IMR-90 (cell line): ENCODE data around the gene MAML3. TPM values are rescaled to one million over a fixed set of nuclear protein-coding genes. Genes with fewer than 3 reads are reported as not detected.
A peak's percentile ranks its signal among the peaks of the same experiment; 100 is the strongest.

ENCODE experiments used
- ATAC-seq: fragments of 200-7000 bp; cut with Tn5 transposase; 2 replicates; pipeline ENCODE4 v1.9.1; 2020; ENCODE audit warnings: low read depth, mild to moderate bottlenecking, moderate library complexity
- BruUV-seq: library from RNA; stranded (reverse); fragments of 400-500 nt; replicated peaks from 2 replicates; lab custom pipeline; 2021; lab: Mats Ljungman, UMichigan
- CTCF ChIA-PET: fragments of 300-600 bp; formaldehyde crosslinking; extraction: SDS; loops from one replicate; lab custom pipeline; 2021; ENCODE audit warnings: antibody characterized with exemption; lab: Yijun Ruan, JAX
- POLR2A ChIA-PET: fragments of 300-600 bp; sonication (Branson Sonifier 250); formaldehyde crosslinking; loops from one replicate; lab custom pipeline; 2022; ENCODE audit warnings: antibody characterized with exemption; ENCODE audit not compliant: unreplicated experiment; lab: Charles Lee
- DNase-seq: peaks from one replicate; pipeline ENCODE4 v3.0.0; 2013
- H2AFZ ChIP-seq: replicated peaks from 2 replicates; pipeline ENCODE3; 2013; ENCODE audit warnings: low read length, mild to moderate bottlenecking; ENCODE audit not compliant: poor library complexity
- H2AK5ac ChIP-seq: 2 replicates; pipeline ENCODE4 v1.6.1; 2013; ENCODE audit warnings: low read depth, low read length, inconsistent platforms
- H2AK9ac ChIP-seq: replicated peaks from 2 replicates; pipeline ENCODE3; 2013; ENCODE audit warnings: mild to moderate bottlenecking, low read depth, low read length, moderate library complexity; ENCODE audit not compliant: poor library complexity
- H2BK120ac ChIP-seq: 2 replicates; pipeline ENCODE4 v1.6.1; 2013; ENCODE audit warnings: low read depth, low read length, inconsistent platforms
- H2BK15ac ChIP-seq: 3 replicates; pipeline ENCODE4 v1.6.1; 2013; ENCODE audit warnings: low read depth, low read length, inconsistent platforms
- H2BK20ac ChIP-seq: 2 replicates; pipeline ENCODE4 v1.6.1; 2013; ENCODE audit warnings: low read depth, mild to moderate bottlenecking, inconsistent platforms, low read length, moderate library complexity
- H2BK5ac ChIP-seq: 2 replicates; pipeline ENCODE4 v1.6.1; 2013; ENCODE audit warnings: mild to moderate bottlenecking, low read depth, low read length, inconsistent platforms; ENCODE audit not compliant: poor library complexity, severe bottlenecking
- H3K14ac ChIP-seq: replicated peaks from 2 replicates; pipeline ENCODE4 v1.6.1; 2013; ENCODE audit warnings: low read depth, low read length, inconsistent platforms
- H3K18ac ChIP-seq: 2 replicates; pipeline ENCODE4 v1.6.1; 2013; ENCODE audit warnings: low read depth, low read length, control low read depth
- H3K23ac ChIP-seq: 2 replicates; pipeline ENCODE4 v1.6.1; 2013; ENCODE audit warnings: low read depth, low read length, inconsistent platforms
- H3K27ac ChIP-seq: 2 replicates; pipeline ENCODE4 v1.5.1; 2013; ENCODE audit warnings: mild to moderate bottlenecking, control low read depth, low read length; ENCODE audit not compliant: insufficient read depth
- H3K27me3 ChIP-seq: 2 replicates; pipeline ENCODE4 v1.6.1; 2013; ENCODE audit warnings: low read length; ENCODE audit not compliant: control insufficient read depth, insufficient read depth
- H3K36me3 ChIP-seq: 2 replicates; pipeline ENCODE4 v1.6.1; 2013; ENCODE audit warnings: low read length, mixed read lengths; ENCODE audit not compliant: control insufficient read depth, insufficient read depth
- H3K4ac ChIP-seq: 2 replicates; pipeline ENCODE4 v1.6.1; 2013; ENCODE audit warnings: low read depth, low read length, inconsistent platforms
- H3K4me1 ChIP-seq: 2 replicates; pipeline ENCODE4 v1.6.1; 2013; ENCODE audit warnings: low read length, mixed read lengths; ENCODE audit not compliant: control insufficient read depth, insufficient read depth
- H3K4me2 ChIP-seq: 2 replicates; pipeline ENCODE4 v1.6.1; 2013; ENCODE audit warnings: low read depth, mild to moderate bottlenecking, control low read depth, low read length, moderate library complexity
- H3K4me3 ChIP-seq: 2 replicates; pipeline ENCODE4 v1.5.1; 2013; ENCODE audit warnings: low read depth, mild to moderate bottlenecking, control low read depth, low read length, moderate library complexity; ENCODE audit not compliant: insufficient read depth
- H3K56ac ChIP-seq: 2 replicates; pipeline ENCODE4 v1.6.1; 2013; ENCODE audit warnings: low read length, inconsistent platforms; ENCODE audit not compliant: insufficient read depth; ENCODE audit errors: extremely low read depth
- H3K79me1 ChIP-seq, 2 experiments: 2 replicates each; pipeline ENCODE4 v1.6.1; 2013; ENCODE audit warnings: low read length in 2 of 2, inconsistent platforms in 1 of 2, low read depth in 1 of 2
- H3K9ac ChIP-seq: 2 replicates; pipeline ENCODE4 v1.6.1; 2013; ENCODE audit warnings: low read depth, low read length, control low read depth
- H3K9me1 ChIP-seq: 2 replicates; pipeline ENCODE4 v1.6.1; 2013; ENCODE audit warnings: low read length, inconsistent platforms; ENCODE audit not compliant: insufficient read depth
- H3K9me3 ChIP-seq: 2 replicates; pipeline ENCODE4 v1.6.1; 2013; ENCODE audit warnings: low read length; ENCODE audit not compliant: control insufficient read depth, insufficient read depth
- H4K20me1 ChIP-seq: 2 replicates; pipeline ENCODE4 v1.6.1; 2013; ENCODE audit warnings: low read length, inconsistent platforms; ENCODE audit not compliant: insufficient read depth
- H4K5ac ChIP-seq: 2 replicates; pipeline ENCODE4 v1.6.1; 2013; ENCODE audit warnings: mild to moderate bottlenecking, low read depth, low read length, control low read depth
- H4K8ac ChIP-seq, 2 experiments: 2 replicates each; pipeline ENCODE4 v1.6.1; 2013; ENCODE audit warnings: low read depth in 2 of 2, low read length in 2 of 2, control low read depth in 1 of 2, inconsistent platforms in 1 of 2
- H4K91ac ChIP-seq: 2 replicates; pipeline ENCODE4 v1.6.1; 2013; ENCODE audit warnings: low read depth, low read length, inconsistent platforms; ENCODE audit not compliant: insufficient read depth
- CEBPB ChIP-seq: IDR thresholded peaks from 2 replicates; pipeline ENCODE4 v1.6.1; 2012; ENCODE audit warnings: low read depth, low read length, improper control_type of control experiment
- CTCF ChIP-seq: conservative IDR thresholded peaks from 2 replicates; pipeline ENCODE4 v1.5.1; 2012; ENCODE audit warnings: mild to moderate bottlenecking, low read depth, low read length, improper control_type of control experiment
- NFE2L2 ChIP-seq: fragments of 150-350 bp; IDR thresholded peaks from 2 replicates; pipeline ENCODE4 v1.6.1; 2016; ENCODE audit warnings: low read depth, mild to moderate bottlenecking, low read length
- USF2 ChIP-seq: fragments of 150-350 bp; IDR thresholded peaks from 2 replicates; pipeline ENCODE4 v1.6.1; 2017; ENCODE audit warnings: mild to moderate bottlenecking, antibody characterized with exemption, low read length, low read depth
- WGBS, 2 experiments: methylation state at CpG; one replicate each; pipeline versions ENCODE4 v1.1.5 to v1.1.7; 2013; ENCODE audit warnings: missing lambda C conversion rate in 2 of 2; ENCODE audit not compliant: insufficient read length in 1 of 2; ENCODE audit errors: extremely low coverage in 2 of 2; 5-methylcytosine and 5-hydroxymethylcytosine counted together
- dilution Hi-C: fragments of 300-500 bp; cut with HindIII; formaldehyde crosslinking; loops from one replicate; pipeline ENCODE4 v1.14.3; 2018; ENCODE audit warnings: low sequenced_read_pairs; ENCODE audit not compliant: unreplicated experiment
- in situ Hi-C: fragments of 300-500 bp; cut with MboI; formaldehyde crosslinking; loops from 3 replicates; pipeline ENCODE4 v1.14.3; 2019; ENCODE audit warnings: low sequenced_read_pairs, inconsistent platforms, mixed read lengths
- intact Hi-C: fragments of 100-400 bp; cut with micrococcal nuclease; formaldehyde crosslinking; loops from 2 replicates; pipeline ENCODE4 v1.10.0; 2022
- polyA plus RNA-seq, 3 experiments: library from polyadenylated mRNA; depleted of rRNA; stranded (reverse); fragments of >200 nt; gene quantifications; 2 replicates each; pipeline ENCODE4 v1.2.3, GENCODE V29; 2012; ENCODE audit warnings: low replicate concordance in 1 of 3
- total RNA-seq: library from RNA; depleted of rRNA; stranded (reverse); fragments of >200 nt; gene quantifications from 2 replicates; pipeline ENCODE4 v1.2.3, GENCODE V29; 2012

The MAML3 gene
- total and polyA plus RNA-seq, 2 of the 4 experiments (the other 2 are of a cell fraction): 0.90 to 1.7 TPM

- no peak overlapping the region for H2AFZ ChIP-seq
- DNase-seq: peak; percentile 85
- intact Hi-C loops: no loop called here
Observed at GRCh38 chr4:139913995-139914598, 239.9 kb downstream of the MAML3 start.

More at GRCh38 chr4:139913995-139914598, 239.9 kb downstream of the MAML3 start:
- peak overlapping the region; percentile 76 for H4K5ac ChIP-seq
- H4K20me1 ChIP-seq: no peaks in the 10 kb centered on the region
- no peaks in the 10 kb centered on the region for H3K36me3 ChIP-seq
- peak overlapping the region; percentile 93 for H3K27ac ChIP-seq
- no TSS peak for BruUV-seq
- peaks cover 6% of the 10 kb centered on the region; the same call in 1 of the 2 replicates for H3K9me1 ChIP-seq
- peak overlapping the region; percentile 55 for H2BK120ac ChIP-seq
- H3K9me3 ChIP-seq: no peaks in the 10 kb centered on the region
- H3K23ac ChIP-seq: peak overlapping the region; percentile 57; the same call in 1 of the 2 replicates
- peak overlapping the region; percentile 54; the same call in 1 of the 3 replicates for H2BK15ac ChIP-seq
- ChIA-PET POLR2A (interaction anchor here (0.5 kb wide), 1 partner anchor 182 kb away, joined by 3 read pairs; no protein-coding TSS in a partner anchor), CTCF (no interaction called here)
- peaks cover 14% of the 10 kb centered on the region for H3K4me1 ChIP-seq
- peak overlapping the region; percentile 60 for H3K4me2 ChIP-seq
- H3K4me3 ChIP-seq: no peak overlapping the region
- no peak overlapping the region; the same call in 1 of the 2 replicates for H3K18ac ChIP-seq
- peak overlapping the region; percentile 73 for H3K14ac ChIP-seq
- no peak overlapping the region for H2AK9ac ChIP-seq
- peak overlapping the region; percentile 61 for H4K91ac ChIP-seq
- H3K79me1 ChIP-seq: peaks cover 0 to 5% of the 10 kb centered on the region in 2 experiments; a peak in 1 of 4 replicates
- no CpG with 5 or more reads among the region's 5 CpGs for WGBS, 2 experiments
- peak overlapping the region; percentile 35 to 68; a peak in 3 of 4 replicates for H4K8ac ChIP-seq
- H2BK5ac ChIP-seq: peak overlapping the region; percentile 64
- no peak overlapping the region for H2AK5ac ChIP-seq
- dilution Hi-C loops (no loop called here), in situ Hi-C loops (no loop called here)
- peak overlapping the region; percentile 55; the same call in 1 of the 2 replicates for H2BK20ac ChIP-seq
- ATAC-seq: peak; percentile 78
- H3K9ac ChIP-seq: peak overlapping the region; percentile 14; the same call in 1 of the 2 replicates
- peak overlapping the region; percentile 19; the same call in 1 of the 2 replicates for H3K56ac ChIP-seq
- no peaks in the 10 kb centered on the region for H3K27me3 ChIP-seq
- TF ChIP-seq CEBPB (peak; percentile 86), CTCF (no peak), USF2 (no peak), NFE2L2 (no peak)
- no peak overlapping the region; the same call in 1 of the 2 replicates for H3K4ac ChIP-seq
